HFFc6 (cell line): ENCODE data around the gene RAB25. TPM values are rescaled to one million over a fixed set of nuclear protein-coding genes. Genes with fewer than 3 reads are reported as not detected.
A peak's percentile ranks its signal among the peaks of the same experiment; 100 is the strongest.

Experiments
- DNase-seq: peaks from one replicate; pipeline ENCODE4 v3.0.0-alpha.2; 2018
- H3K27ac Mint-ChIP-seq: 2 replicates; pipeline ENCODE4 v1.8.0; 2020; ENCODE audit warnings: mild to moderate bottlenecking, mixed read lengths
- H3K27me3 Mint-ChIP-seq: 2 replicates; pipeline ENCODE4 v1.8.0; 2021; ENCODE audit warnings: mild to moderate bottlenecking, moderate library complexity, mixed read lengths; ENCODE audit not compliant: insufficient read depth
- H3K36me3 Mint-ChIP-seq: 2 replicates; pipeline ENCODE4 v1.8.0; 2021; ENCODE audit warnings: low read depth, mixed read lengths
- H3K4me1 Mint-ChIP-seq: 2 replicates; pipeline ENCODE4 v1.8.0; 2020; ENCODE audit warnings: low read depth, mixed read lengths
- H3K4me3 Mint-ChIP-seq: 2 replicates; pipeline ENCODE4 v1.8.0; 2020; ENCODE audit warnings: mild to moderate bottlenecking, moderate library complexity, mixed read lengths
- H3K9me3 Mint-ChIP-seq: 2 replicates; pipeline ENCODE4 v1.8.0; 2020; ENCODE audit warnings: mild to moderate bottlenecking, mixed read lengths
- CTCF ChIP-seq: fragments of 200-600 bp; sonication (generic); IDR thresholded peaks from 2 replicates; pipeline ENCODE4 v1.5.0; 2021; ENCODE audit warnings: antibody characterized with exemption, mild to moderate bottlenecking
- total RNA-seq, 6 experiments: library from RNA; stranded (reverse); fragmentation: NEBNext Ultra II Directional; extraction: Animal tissue kit (Norgen Biotek cat#: 25700); gene quantifications; 2 replicates in 1 of 6; 3 replicates in 5 of 6; pipeline ENCODE4 v1.2.3, GENCODE V29; 2021

RAB25 gene
- total RNA-seq, 6 experiments from 2014 or later, result not detected

- no peak for TF ChIP-seq CTCF
- peaks cover 54% of the 10 kb centered on the region for H3K4me1 Mint-ChIP-seq
- H3K27ac Mint-ChIP-seq, result no peak overlapping the region
- H3K9me3 Mint-ChIP-seq, result peaks cover 17% of the 10 kb centered on the region
- DNase-seq, result no peak
- H3K4me3 Mint-ChIP-seq, result no peak overlapping the region
- peaks cover 21% of the 10 kb centered on the region for H3K27me3 Mint-ChIP-seq
- H3K36me3 Mint-ChIP-seq, result peaks cover 22% of the 10 kb centered on the region
Observed at GRCh38 chr1:156111355-156111962, 50.5 kb downstream of the RAB25 start.

- H3K27me3 Mint-ChIP-seq, result peaks cover 25% of the 10 kb centered on the region
- no peak overlapping the region for H3K4me3 Mint-ChIP-seq
- peaks cover 17% of the 10 kb centered on the region for H3K9me3 Mint-ChIP-seq
- peaks cover 31% of the 10 kb centered on the region for H3K36me3 Mint-ChIP-seq
- no peak for TF ChIP-seq CTCF
- H3K27ac Mint-ChIP-seq, result peak overlapping the region; percentile 98
- H3K4me1 Mint-ChIP-seq, result peaks cover 43% of the 10 kb centered on the region
- DNase-seq, result no peak
Observed at GRCh38 chr1:156112276-156113137, 51.5 kb downstream of the RAB25 start.

GRCh38 chr1:156113282-156113950 is 52.5 kb downstream of the RAB25 start:
- Mint-ChIP-seq H3K36me3 (peaks cover 40% of the 10 kb centered on the region), H3K9me3 (peaks cover 17% of the 10 kb centered on the region), H3K27ac (peak overlapping the region; percentile 98), H3K4me3 (peak overlapping the region; percentile 95), H3K27me3 (peaks cover 32% of the 10 kb centered on the region), H3K4me1 (peaks cover 48% of the 10 kb centered on the region)
- TF ChIP-seq CTCF, result no peak
- DNase-seq, result no peak

GRCh38 chr1:156114101-156114918 is 53.4 kb downstream of the RAB25 start, which contains the start of gene LMNA:
Gene LMNA (plus strand): TSS chr1:156114711. CDS start chr1:156114919, 208 bp downstream.
- H3K36me3 Mint-ChIP-seq, result peaks cover 44% of the 10 kb centered on the region
- DNase-seq, result peak; percentile 96
- TF ChIP-seq CTCF, result no peak
- H3K27ac Mint-ChIP-seq, result peak within 1 kb of the TSS; percentile 98
- peak within 1 kb of the TSS; percentile 95 for H3K4me3 Mint-ChIP-seq
- H3K27me3 Mint-ChIP-seq, result peaks cover 41% of the 10 kb centered on the region
- peaks cover 47% of the 10 kb centered on the region for H3K4me1 Mint-ChIP-seq
- H3K9me3 Mint-ChIP-seq, result peaks cover 17% of the 10 kb centered on the region
